Panc1 (cell line): Measurements from ENCODE around the gene RILPL1. TPM values are rescaled to one million over a fixed set of nuclear protein-coding genes. Genes with fewer than 3 reads are reported as not detected.

Source experiments
- ATAC-seq: fragments of 200-7000 bp; cut with Tn5 transposase; 2 replicates; pipeline ENCODE4 v1.9.1; 2020; ENCODE audit warnings: mild to moderate bottlenecking, moderate library complexity
- BruUV-seq: library from RNA; stranded (reverse); fragments of 400-500 nt; replicated peaks from 2 replicates; lab custom pipeline; 2021; lab: Mats Ljungman, UMichigan
- CTCF ChIA-PET: fragments of 300-600 bp; sonication (Branson Sonifier 250); formaldehyde crosslinking; loops from one replicate; lab custom pipeline; 2022; ENCODE audit warnings: antibody characterized with exemption; lab: Charles Lee
- POLR2A ChIA-PET: fragments of 300-600 bp; sonication (Branson Sonifier 250); formaldehyde crosslinking; loops from one replicate; lab custom pipeline; 2022; ENCODE audit warnings: antibody characterized with exemption; lab: Charles Lee
- DNase-seq: peaks from one replicate; pipeline ENCODE4 v3.0.0-alpha.2; 2010; ENCODE audit warnings: low read depth, low spot score
- H3K27ac ChIP-seq: 2 replicates; pipeline ENCODE4 v1.5.1; 2011; ENCODE audit warnings: mild to moderate bottlenecking, low read length, inconsistent platforms
- H3K27me3 ChIP-seq: fragments of 200-500 bp; sonication (Bioruptor generic); 2 replicates; pipeline ENCODE4 v1.6.0; 2014; ENCODE audit warnings: low read length, inconsistent platforms; ENCODE audit not compliant: control insufficient read depth, insufficient read depth
- H3K36me3 ChIP-seq: fragments of 200-500 bp; sonication (Bioruptor generic); 2 replicates; pipeline ENCODE4 v1.5.1; 2014; ENCODE audit warnings: inconsistent platforms, mild to moderate bottlenecking, low read length, moderate library complexity; ENCODE audit not compliant: control insufficient read depth, insufficient read depth
- H3K4me1 ChIP-seq: 2 replicates; pipeline ENCODE4 v1.5.1; 2011; ENCODE audit warnings: inconsistent platforms, mild to moderate bottlenecking, low read length, moderate library complexity; ENCODE audit not compliant: control insufficient read depth, insufficient read depth
- H3K4me3 ChIP-seq, 2 experiments: 2 replicates each; pipeline ENCODE4 v1.5.1; 2011 to 2012; ENCODE audit warnings: low read depth in 2 of 2, low read length in 2 of 2, mild to moderate bottlenecking in 2 of 2, inconsistent platforms in 1 of 2, moderate library complexity in 1 of 2
- H3K9me3 ChIP-seq: fragments of 200-500 bp; sonication (Bioruptor generic); 2 replicates; pipeline ENCODE4 v1.5.1; 2014; ENCODE audit warnings: low read depth, mild to moderate bottlenecking, inconsistent platforms, low read length, moderate library complexity; ENCODE audit not compliant: control insufficient read depth, insufficient read depth
- CTCF ChIP-seq: fragments of 450-650 bp; IDR thresholded peaks from 2 replicates; pipeline ENCODE4 v1.5.1; 2017; ENCODE audit warnings: mild to moderate bottlenecking
- POLR2AphosphoS5 ChIP-seq: IDR thresholded peaks from 2 replicates; pipeline ENCODE4 v1.6.1; 2012; ENCODE audit warnings: mild to moderate bottlenecking, low read depth, low read length, moderate library complexity
- REST ChIP-seq, 2 experiments: IDR thresholded peaks; 2 replicates each; pipeline ENCODE4 v1.6.1; 2011 to 2012; ENCODE audit warnings: low read depth in 2 of 2, control low read depth in 1 of 2, low read length in 1 of 2, mild to moderate bottlenecking in 1 of 2, moderate library complexity in 1 of 2; ENCODE audit not compliant: insufficient read depth in 1 of 2
- SIN3A ChIP-seq: IDR thresholded peaks from 2 replicates; pipeline ENCODE4 v1.6.1; 2012; ENCODE audit warnings: low read depth, mild to moderate bottlenecking, low read length, moderate library complexity, borderline replicate concordance; ENCODE audit not compliant: insufficient read depth
- TCF7L2 ChIP-seq: IDR thresholded peaks from 2 replicates; pipeline ENCODE4 v1.6.1; 2011; ENCODE audit warnings: mild to moderate bottlenecking, low read depth, low read length, inconsistent platforms
- in situ Hi-C: cut with HindIII; loops from 2 replicates; pipeline ENCODE4 v1.10.0; 2016; ENCODE audit warnings: low sequenced_read_pairs, low pct_unique_long_range_greater_than_20kb
- intact Hi-C: fragments of 100-400 bp; cut with micrococcal nuclease; formaldehyde crosslinking; loops from one replicate; pipeline ENCODE4 v1.10.0; 2022; ENCODE audit not compliant: unreplicated experiment
- total RNA-seq: library from RNA; stranded (reverse); gene quantifications from one replicate; pipeline ENCODE4 v1.2.1, GENCODE V29; 2021; ENCODE audit not compliant: unreplicated experiment

The RILPL1 gene
- total RNA-seq, 1 experiment from 2014 or later: 16.2 TPM

DNA sequence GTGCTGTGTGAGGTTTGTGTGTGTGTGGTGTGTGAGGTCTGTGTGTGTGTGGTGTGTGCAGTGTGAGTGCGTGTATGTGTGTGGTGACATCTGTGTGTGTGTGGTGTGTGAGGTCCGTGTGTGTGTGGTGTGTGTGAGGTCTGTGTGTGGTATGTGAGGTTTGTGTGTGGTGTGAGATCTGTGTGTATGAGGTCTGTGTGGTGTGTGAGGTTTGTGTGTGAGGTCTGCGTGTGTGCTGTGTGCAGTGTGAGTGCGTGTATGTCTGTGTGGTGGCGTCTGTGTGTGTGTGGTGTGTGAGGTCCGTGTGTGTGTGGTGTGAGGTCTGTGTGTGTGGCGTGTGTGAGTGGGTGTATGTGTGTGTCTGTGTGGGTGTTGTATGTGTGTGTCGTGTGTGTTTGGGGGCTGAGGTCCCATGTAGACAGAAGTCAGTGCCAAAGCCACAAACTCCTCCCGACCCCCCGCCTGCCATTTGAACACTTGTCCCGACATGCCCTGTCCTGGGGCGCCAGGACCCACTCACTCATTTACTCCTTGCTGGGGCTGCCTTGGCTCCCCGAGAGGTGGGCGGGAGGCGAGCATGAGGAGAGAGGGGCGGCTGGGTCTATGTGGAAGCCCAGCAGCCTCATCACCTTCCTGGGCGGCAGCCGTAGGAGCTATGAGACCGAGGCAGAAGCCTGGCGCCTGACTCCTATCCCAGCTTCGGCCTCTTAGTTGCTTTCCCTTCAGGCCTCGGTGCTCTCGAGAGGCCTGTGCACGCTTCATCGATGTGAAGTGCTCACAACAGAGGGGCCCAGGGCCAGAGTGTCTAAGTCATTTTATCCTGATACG lies 20.5 kb downstream of the RILPL1 start:
- no peaks in the 10 kb centered on the region for H3K36me3 ChIP-seq
- no TSS peak for BruUV-seq
- no peak overlapping the region for H3K27ac ChIP-seq
- no peaks in the 10 kb centered on the region for H3K9me3 ChIP-seq
- DNase-seq: no peak
- ATAC-seq: peak; percentile 71
- ChIA-PET CTCF (no interaction called here), POLR2A (interaction anchor here (0.6 kb wide), 1 partner anchor 9 kb away, joined by 3 read pairs; no protein-coding TSS in a partner anchor)
- no peaks in the 10 kb centered on the region for H3K4me1 ChIP-seq
- intact Hi-C loops (no loop called here), in situ Hi-C loops (no loop called here)
- H3K27me3 ChIP-seq: no peaks in the 10 kb centered on the region
- no peak for TF ChIP-seq POLR2AphosphoS5
- no peak for TF ChIP-seq SIN3A
- no peak for TF ChIP-seq TCF7L2
- TF ChIP-seq CTCF: no peak
- no peak for TF ChIP-seq REST (IDR thresholded peaks at IDR 0.05; ENCODE audit: insufficient read depth in 1 of 2, low read depth in 2 of 2, low read length in 1 of 2)
- H3K4me3 ChIP-seq: no peak overlapping the region

DNA sequence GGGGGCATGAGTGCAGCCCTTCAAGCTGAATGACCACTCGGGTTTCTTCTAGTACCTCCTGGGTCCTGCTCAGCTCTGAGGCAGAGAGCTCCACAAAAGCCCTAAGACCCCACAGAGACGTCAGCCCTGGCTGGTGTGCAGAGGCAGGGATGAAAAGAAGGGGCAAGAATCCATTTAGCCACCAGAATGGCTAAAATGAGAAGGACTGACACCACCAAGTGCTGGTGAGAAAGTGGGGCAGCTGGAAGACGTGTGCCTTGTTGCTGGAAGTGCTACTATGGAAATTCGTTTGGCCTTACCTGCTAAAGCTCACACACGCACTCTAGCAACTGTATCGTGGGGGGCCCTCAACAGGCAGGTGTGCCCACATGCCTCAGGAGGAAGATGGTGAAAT lies 26.7 kb downstream of the RILPL1 start:
- POLR2A ChIA-PET: no interaction called here
- H3K9me3 ChIP-seq: no peaks in the 10 kb centered on the region

More for the DNA sequence above, 26.7 kb downstream of the RILPL1 start:
- Histone ChIP-seq H3K4me3 (no peak overlapping the region), H3K36me3 (no peaks in the 10 kb centered on the region), H3K4me1 (no peaks in the 10 kb centered on the region), H3K27ac (no peak overlapping the region), H3K27me3 (no peaks in the 10 kb centered on the region)
- ATAC-seq (no peak), DNase-seq (no peak)
- CTCF ChIA-PET: no interaction called here
- intact Hi-C loops (no loop called here), in situ Hi-C loops (no loop called here)
- BruUV-seq: no TSS peak
- no peak for TF ChIP-seq POLR2AphosphoS5
- no peak for TF ChIP-seq CTCF
- no peak for TF ChIP-seq SIN3A
- TF ChIP-seq REST (IDR thresholded peaks at IDR 0.05; ENCODE audit: insufficient read depth in 1 of 2, low read depth in 2 of 2, low read length in 1 of 2): no peak
